WI38 (cell line): ENCODE data around the gene SIPA1L3.

ENCODE experiments used
- H3K4me3 ChIP-seq: 2 replicates; pipeline ENCODE4 v1.5.1; 2011; ENCODE audit warnings: low read depth, mild to moderate bottlenecking, control low read depth, low read length
- CTCF ChIP-seq: IDR thresholded peaks from 2 replicates; pipeline ENCODE4 v1.5.1; 2012; ENCODE audit warnings: low read depth, mild to moderate bottlenecking, control low read depth, low read length

SIPA1L3 gene

GRCh38 chr19:37979547-37980082 is 72.6 kb downstream of the SIPA1L3 start:
- no peak for TF ChIP-seq CTCF
- no peak overlapping the region for H3K4me3 ChIP-seq

GRCh38 chr19:37980419-37981170 is 73.6 kb downstream of the SIPA1L3 start:
- no peak overlapping the region for H3K4me3 ChIP-seq
- TF ChIP-seq CTCF, result no peak

- no peak for TF ChIP-seq CTCF
- H3K4me3 ChIP-seq, result no peak overlapping the region
Observed at GRCh38 chr19:37981785-37982475, 74.9 kb downstream of the SIPA1L3 start.

GRCh38 chr19:37982655-37983054 is 75.6 kb downstream of the SIPA1L3 start:
- no peak overlapping the region for H3K4me3 ChIP-seq

GRCh38 chr19:37983153-37983552 is 76.1 kb downstream of the SIPA1L3 start:
- H3K4me3 ChIP-seq, result no peak overlapping the region
- TF ChIP-seq CTCF, result no peak

More at GRCh38 chr19:37982655-37983054, 75.6 kb downstream of the SIPA1L3 start:
- TF ChIP-seq CTCF, result no peak

GRCh38 chr19:37983916-37984315 is 76.9 kb downstream of the SIPA1L3 start:
- TF ChIP-seq CTCF, result no peak
- no peak overlapping the region for H3K4me3 ChIP-seq

- H3K4me3 ChIP-seq, result no peak overlapping the region
- no peak for TF ChIP-seq CTCF
Observed at GRCh38 chr19:37986048-37986750, 79.2 kb downstream of the SIPA1L3 start.
